Lower lobe of right lung (tissue), 2 donors: ENCODE data around the gene RPP40. TPM values are rescaled to one million over a fixed set of nuclear protein-coding genes. Genes with fewer than 3 reads are reported as not detected.
A peak's percentile ranks its signal among the peaks of the same experiment; 100 is the strongest.

Experiments used
- ATAC-seq, 2 donors: fragments of 200-7000 bp; cut with Tn5 transposase; one replicate each; pipeline ENCODE4 v1.9.1; 2020 to 2022; ENCODE audit warnings: mild to moderate bottlenecking in 2 of 2, moderate library complexity in 2 of 2
- DNase-seq: peaks from one replicate; pipeline ENCODE4 v3.0.0-alpha.2; 2020
- H3K27ac ChIP-seq: fragments of 200-600 bp; one replicate; pipeline ENCODE4 v1.8.0; 2022
- H3K27me3 ChIP-seq: fragments of 200-600 bp; one replicate; pipeline ENCODE4 v1.8.0; 2022; ENCODE audit warnings: low read depth
- H3K36me3 ChIP-seq: fragments of 200-600 bp; one replicate; pipeline ENCODE4 v1.8.0; 2022; ENCODE audit warnings: mild to moderate bottlenecking
- H3K4me1 ChIP-seq: fragments of 200-600 bp; one replicate; pipeline ENCODE4 v1.8.0; 2022
- H3K4me3 ChIP-seq: fragments of 200-600 bp; one replicate; pipeline ENCODE4 v1.8.0; 2022; ENCODE audit warnings: mild to moderate bottlenecking
- H3K9me3 ChIP-seq: fragments of 200-600 bp; one replicate; pipeline ENCODE4 v1.8.0; 2022
- intact Hi-C: fragments of 100-400 bp; cut with DNase I; formaldehyde crosslinking; loops from one replicate; pipeline ENCODE4 v1.11.0; 2022
- total RNA-seq: library from RNA; stranded (reverse); fragmentation: NEBNext Ultra II Directional; extraction: Animal tissue kit (Norgen Biotek cat#: 25700); gene quantifications from one replicate; pipeline ENCODE4 v1.2.1, GENCODE V29; 2021
- TF ChIP-seq, protein P1 (sequence below): fragments of 200-600 bp; IDR thresholded peaks from one replicate; pipeline ENCODE4 v1.8.0; 2022; ENCODE audit warnings: antibody characterized with exemption, mild to moderate bottlenecking
- donor health status: DM: no; HTN: yes; CAD: no; lungs with severe emphysema.

The RPP40 gene
- total RNA-seq, 1 donor from 2014 or later = 2.5 TPM

DNA sequence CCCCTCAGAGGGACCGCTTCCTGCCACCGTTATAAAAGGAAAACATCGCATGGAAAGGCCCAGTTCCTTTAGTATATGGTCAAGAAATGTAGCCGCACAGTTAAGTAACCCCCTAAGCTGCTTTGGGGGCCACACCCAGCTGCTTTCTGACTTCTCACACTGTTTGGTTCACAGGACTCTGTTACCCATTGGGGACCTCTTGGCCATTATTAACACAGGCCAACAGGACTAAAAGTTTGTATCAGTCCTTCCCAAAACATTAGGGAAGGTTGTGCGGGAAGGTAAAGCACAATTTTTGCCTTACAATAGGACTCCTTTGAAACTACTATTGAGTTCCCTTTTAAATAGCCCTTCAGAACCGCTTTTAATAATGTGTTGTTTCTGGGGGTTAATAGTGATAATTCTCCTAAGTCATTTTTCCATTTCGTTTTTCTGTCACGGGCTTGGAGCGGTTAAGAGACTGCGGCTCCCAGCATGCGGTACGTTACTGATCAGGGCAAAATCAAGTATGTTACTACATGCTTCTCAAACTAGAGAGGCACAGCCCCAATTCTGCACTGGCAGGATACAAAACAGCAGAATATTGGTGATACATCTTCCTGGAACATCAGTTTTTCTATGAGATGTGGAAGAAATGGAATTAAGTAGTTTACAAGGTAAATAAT lies 668 bp upstream of the RPP40 start:
- H3K36me3 ChIP-seq = peaks cover 15% of the 10 kb centered on the region
- DNase-seq (no peak), ATAC-seq (no peak)
- TF ChIP-seq, protein P1, sequence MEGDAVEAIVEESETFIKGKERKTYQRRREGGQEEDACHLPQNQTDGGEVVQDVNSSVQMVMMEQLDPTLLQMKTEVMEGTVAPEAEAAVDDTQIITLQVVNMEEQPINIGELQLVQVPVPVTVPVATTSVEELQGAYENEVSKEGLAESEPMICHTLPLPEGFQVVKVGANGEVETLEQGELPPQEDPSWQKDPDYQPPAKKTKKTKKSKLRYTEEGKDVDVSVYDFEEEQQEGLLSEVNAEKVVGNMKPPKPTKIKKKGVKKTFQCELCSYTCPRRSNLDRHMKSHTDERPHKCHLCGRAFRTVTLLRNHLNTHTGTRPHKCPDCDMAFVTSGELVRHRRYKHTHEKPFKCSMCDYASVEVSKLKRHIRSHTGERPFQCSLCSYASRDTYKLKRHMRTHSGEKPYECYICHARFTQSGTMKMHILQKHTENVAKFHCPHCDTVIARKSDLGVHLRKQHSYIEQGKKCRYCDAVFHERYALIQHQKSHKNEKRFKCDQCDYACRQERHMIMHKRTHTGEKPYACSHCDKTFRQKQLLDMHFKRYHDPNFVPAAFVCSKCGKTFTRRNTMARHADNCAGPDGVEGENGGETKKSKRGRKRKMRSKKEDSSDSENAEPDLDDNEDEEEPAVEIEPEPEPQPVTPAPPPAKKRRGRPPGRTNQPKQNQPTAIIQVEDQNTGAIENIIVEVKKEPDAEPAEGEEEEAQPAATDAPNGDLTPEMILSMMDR = no peak
- peak overlapping the region; percentile 92 for H3K27ac ChIP-seq
- H3K4me3 ChIP-seq = peak overlapping the region; percentile 88
- H3K4me1 ChIP-seq = peaks cover 7% of the 10 kb centered on the region
- no peaks in the 10 kb centered on the region for H3K9me3 ChIP-seq
- intact Hi-C loops = no loop called here
- no peaks in the 10 kb centered on the region for H3K27me3 ChIP-seq

DNA sequence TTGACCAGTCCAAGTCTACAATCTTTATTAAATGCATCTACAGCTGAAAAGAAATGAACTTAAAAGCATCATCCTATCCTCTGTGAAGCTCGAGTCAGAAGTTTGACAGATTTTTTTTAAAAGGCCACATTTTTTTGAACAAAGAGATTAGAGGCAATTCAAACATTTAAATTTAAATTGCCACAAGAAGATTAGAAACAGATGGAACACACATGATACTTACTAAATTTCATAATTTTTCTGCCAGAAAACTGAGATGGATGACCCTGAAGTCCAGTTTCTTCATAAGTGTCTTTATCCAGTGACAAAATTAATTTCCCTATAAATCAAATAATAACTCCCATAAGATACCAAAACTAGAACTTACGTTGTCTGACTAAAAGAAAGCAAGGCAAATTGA lies 4.3 kb downstream of the RPP40 start:
- no peaks in the 10 kb centered on the region for H3K9me3 ChIP-seq
- TF ChIP-seq, protein P1 = no peak

DNA sequence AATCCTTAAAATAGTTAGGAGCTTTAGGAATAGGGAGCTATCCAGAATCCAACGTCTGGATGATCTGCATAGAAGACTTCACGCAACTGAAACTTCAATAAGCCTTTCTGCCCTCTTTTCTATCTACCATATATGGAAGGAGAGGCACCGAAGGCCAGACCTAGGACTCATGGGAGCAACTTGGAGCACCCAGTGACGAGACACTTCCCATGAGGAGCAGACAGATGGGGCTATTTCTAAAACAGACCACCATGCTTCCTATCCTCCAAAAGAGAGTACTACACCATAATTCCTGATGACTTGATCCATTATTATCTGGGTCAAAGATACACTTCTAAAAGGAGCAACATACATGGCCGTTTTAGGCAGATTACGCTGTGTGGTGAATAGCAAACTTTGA lies 6.0 kb downstream of the RPP40 start:
- Histone ChIP-seq H3K4me1 (no peaks in the 10 kb centered on the region), H3K9me3 (no peaks in the 10 kb centered on the region), H3K36me3 (peaks cover 58% of the 10 kb centered on the region), H3K27me3 (no peaks in the 10 kb centered on the region), H3K27ac (no peak overlapping the region), H3K4me3 (no peak overlapping the region)
- DNase-seq (no peak), ATAC-seq (no peak)
- intact Hi-C loops = no loop called here
- TF ChIP-seq, protein P1 = no peak

More for the DNA sequence above, 4.3 kb downstream of the RPP40 start:
- Histone ChIP-seq H3K36me3 (peaks cover 54% of the 10 kb centered on the region), H3K4me1 (peaks cover 5% of the 10 kb centered on the region), H3K4me3 (no peak overlapping the region), H3K27me3 (no peaks in the 10 kb centered on the region), H3K27ac (no peak overlapping the region)
- DNase-seq (no peak), ATAC-seq (no peak)
- intact Hi-C loops = no loop called here

DNA sequence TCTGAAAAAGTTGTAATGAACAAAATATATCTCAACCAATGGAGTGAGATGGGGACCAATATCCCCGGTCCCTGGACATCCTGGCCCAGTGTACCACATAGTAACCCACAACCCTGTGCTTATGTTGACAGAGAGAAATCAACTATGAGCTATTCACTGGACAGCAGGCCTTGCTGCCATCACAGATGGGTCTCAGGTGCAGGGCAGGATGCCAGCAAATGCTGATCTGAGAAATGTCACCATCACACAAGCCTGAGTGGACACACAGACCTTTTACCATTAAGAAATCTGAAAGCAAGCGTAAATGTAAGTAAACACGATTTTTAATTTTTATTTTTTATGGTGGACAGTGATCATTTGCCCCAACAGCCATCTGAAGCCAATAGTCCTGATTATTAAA lies 9.1 kb downstream of the RPP40 start:
- H3K36me3 ChIP-seq = peaks cover 44% of the 10 kb centered on the region
- H3K27ac ChIP-seq = no peak overlapping the region
- H3K4me3 ChIP-seq = no peak overlapping the region
- no peaks in the 10 kb centered on the region for H3K27me3 ChIP-seq
- DNase-seq (no peak), ATAC-seq (no peak)
- H3K4me1 ChIP-seq = no peaks in the 10 kb centered on the region
- intact Hi-C loops = no loop called here
- TF ChIP-seq, protein P1 = no peak
- no peaks in the 10 kb centered on the region for H3K9me3 ChIP-seq

DNA sequence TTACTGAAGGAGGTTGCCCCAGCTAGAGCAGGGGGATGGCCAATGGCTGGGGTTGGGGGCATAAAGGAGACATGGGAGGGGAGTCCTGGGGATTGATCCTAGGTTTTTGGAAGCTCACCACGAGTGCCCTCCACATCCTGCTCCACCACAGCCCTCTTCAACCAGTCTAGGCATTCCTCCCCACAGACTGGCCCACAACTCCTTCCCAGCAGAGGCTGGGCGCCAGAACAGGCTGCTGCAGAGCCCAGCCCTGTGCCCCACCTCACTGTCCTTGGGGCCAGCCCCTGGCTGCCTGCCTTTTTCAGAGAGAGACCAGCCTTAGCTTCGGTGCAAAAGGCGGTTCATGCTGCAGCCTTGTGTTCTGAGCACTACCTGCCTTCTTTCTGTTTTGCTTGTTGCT lies 16.4 kb downstream of the RPP40 start:
- ATAC-seq = peak in 1 of 2 donors; percentile 21
- intact Hi-C loops = no loop called here
- no peak for DNase-seq
- Histone ChIP-seq H3K27me3 (no peaks in the 10 kb centered on the region), H3K36me3 (no peaks in the 10 kb centered on the region), H3K9me3 (no peaks in the 10 kb centered on the region), H3K4me1 (no peaks in the 10 kb centered on the region), H3K4me3 (no peak overlapping the region), H3K27ac (no peak overlapping the region)
- TF ChIP-seq, protein P1 = no peak
